OCI-LY1 (cell line): Measurements from ENCODE around the gene TEKT2.

Experiments used
- H2AFZ ChIP-seq: fragments of 200-600 bp; sonication (generic), shearing (Covaris generic); 2 replicates; pipeline ENCODE4 v1.6.0; 2014; ENCODE audit warnings: antibody characterized with exemption, mild to moderate bottlenecking, low read length
- H3F3A ChIP-seq: fragments of 200-600 bp; sonication (generic), shearing (Covaris generic); 2 replicates; pipeline ENCODE4 v1.6.0; 2014; ENCODE audit warnings: mild to moderate bottlenecking, antibody characterized with exemption, low read length, moderate library complexity; ENCODE audit not compliant: insufficient read depth
- H3K27ac ChIP-seq: fragments of 200-600 bp; sonication (generic); 2 replicates; pipeline ENCODE4 v1.5.1; 2014; ENCODE audit warnings: low read length, mixed run types, mild to moderate bottlenecking, low read depth; ENCODE audit not compliant: poor library complexity, severe bottlenecking
- H3K27me3 ChIP-seq: fragments of 200-600 bp; sonication (generic); 2 replicates; pipeline ENCODE4 v1.6.0; 2014; ENCODE audit warnings: antibody characterized with exemption, mild to moderate bottlenecking, low read length, moderate library complexity; ENCODE audit not compliant: insufficient read depth
- H3K36me3 ChIP-seq: fragments of 200-600 bp; sonication (generic); 2 replicates; pipeline ENCODE4 v1.6.1; 2014; ENCODE audit warnings: mild to moderate bottlenecking, antibody characterized with exemption, low read length, moderate library complexity, mixed read lengths; ENCODE audit not compliant: insufficient read depth
- H3K4me1 ChIP-seq: fragments of 200-600 bp; sonication (generic); 2 replicates; pipeline ENCODE4 v1.5.1; 2014; ENCODE audit warnings: mild to moderate bottlenecking, low read length, moderate library complexity; ENCODE audit not compliant: insufficient read depth, severe bottlenecking
- H3K4me2 ChIP-seq: fragments of 200-600 bp; sonication (generic), shearing (Covaris generic); 2 replicates; pipeline ENCODE4 v1.6.1; 2014; ENCODE audit warnings: low read length
- H3K4me3 ChIP-seq: fragments of 200-600 bp; sonication (generic); 2 replicates; pipeline ENCODE4 v1.5.1; 2014; ENCODE audit warnings: low read length, low read depth, mild to moderate bottlenecking, mixed read lengths; ENCODE audit not compliant: poor library complexity, severe bottlenecking
- H3K79me2 ChIP-seq: fragments of 200-600 bp; shearing (Covaris generic); 2 replicates; pipeline ENCODE4 v1.6.1; 2016; ENCODE audit warnings: mixed run types, low read length, mixed read lengths; ENCODE audit not compliant: insufficient read depth
- H3K9ac ChIP-seq: fragments of 200-600 bp; sonication (generic), shearing (Covaris generic); 2 replicates; pipeline ENCODE4 v1.6.1; 2014; ENCODE audit warnings: mild to moderate bottlenecking, low read length, mixed read lengths
- H3K9me2 ChIP-seq: fragments of 200-600 bp; sonication (generic), shearing (Covaris generic); 2 replicates; pipeline ENCODE4 v1.6.1; 2014; ENCODE audit warnings: low read depth, mild to moderate bottlenecking, low read length, mixed read lengths
- H3K9me3 ChIP-seq: fragments of 200-600 bp; shearing (Covaris generic); 2 replicates; pipeline ENCODE4 v1.6.1; 2014; ENCODE audit warnings: low read length, mixed read lengths
- H4K20me1 ChIP-seq: fragments of 200-600 bp; sonication (generic), shearing (Covaris generic); 2 replicates; pipeline ENCODE4 v1.6.0; 2016; ENCODE audit warnings: mild to moderate bottlenecking, low read length; ENCODE audit not compliant: insufficient read depth
- CTCF ChIP-seq: fragments of 200-600 bp; sonication (generic), shearing (Covaris generic); IDR thresholded peaks from 2 replicates; pipeline ENCODE4 v1.5.1; 2017; ENCODE audit warnings: mild to moderate bottlenecking, antibody characterized with exemption, low read length, moderate library complexity, mixed read lengths
- EZH2 ChIP-seq: fragments of 200-600 bp; sonication (generic), shearing (Covaris generic); IDR thresholded peaks from 2 replicates; pipeline ENCODE4 v1.8.0; 2017; ENCODE audit warnings: borderline replicate concordance, mixed run types, mild to moderate bottlenecking, antibody characterized with exemption, low read length, moderate library complexity, mixed read lengths

The TEKT2 gene

GRCh38 chr1:36062315-36062714, 21.6 kb upstream of the TEKT2 start:
- Histone ChIP-seq H3K27me3 (no peaks in the 10 kb centered on the region), H3K9me3 (no peaks in the 10 kb centered on the region), H3K36me3 (no peaks in the 10 kb centered on the region), H3K9ac (no peak overlapping the region), H3K4me2 (no peak overlapping the region), H3F3A (no peaks in the 10 kb centered on the region), H3K79me2 (no peaks in the 10 kb centered on the region), H3K4me3 (no peak overlapping the region), H3K27ac (no peak overlapping the region), H3K4me1 (no peaks in the 10 kb centered on the region), H2AFZ (no peak overlapping the region), H3K9me2 (no peaks in the 10 kb centered on the region), H4K20me1 (no peaks in the 10 kb centered on the region)
- TF ChIP-seq EZH2 (no peak), CTCF (no peak)

- H3K4me1 ChIP-seq, result no peaks in the 10 kb centered on the region
- no peak overlapping the region for H3K9ac ChIP-seq
Observed at GRCh38 chr1:36067871-36068270, 16.0 kb upstream of the TEKT2 start.

GRCh38 chr1:36068866-36069265, 15.0 kb upstream of the TEKT2 start:
- no peak overlapping the region for H2AFZ ChIP-seq
- H3K9me2 ChIP-seq, result no peaks in the 10 kb centered on the region
- no peaks in the 10 kb centered on the region for H3K79me2 ChIP-seq
- H3K36me3 ChIP-seq, result no peaks in the 10 kb centered on the region
- no peak overlapping the region for H3K4me2 ChIP-seq
- H3K9ac ChIP-seq, result no peak overlapping the region
- H3K27me3 ChIP-seq, result no peaks in the 10 kb centered on the region
- H3K4me3 ChIP-seq, result no peak overlapping the region
- no peaks in the 10 kb centered on the region for H3K9me3 ChIP-seq
- TF ChIP-seq CTCF (no peak), EZH2 (no peak)
- no peaks in the 10 kb centered on the region for H3K4me1 ChIP-seq
- no peaks in the 10 kb centered on the region for H3F3A ChIP-seq
- H3K27ac ChIP-seq, result no peak overlapping the region
- H4K20me1 ChIP-seq, result no peaks in the 10 kb centered on the region

More at GRCh38 chr1:36067871-36068270, 16.0 kb upstream of the TEKT2 start:
- no peak overlapping the region for H3K27ac ChIP-seq
- no peaks in the 10 kb centered on the region for H3K79me2 ChIP-seq
- TF ChIP-seq EZH2, result no peak
- no peak for TF ChIP-seq CTCF
- H3F3A ChIP-seq, result no peaks in the 10 kb centered on the region
- H3K4me3 ChIP-seq, result no peak overlapping the region
- no peaks in the 10 kb centered on the region for H3K9me3 ChIP-seq
- H3K9me2 ChIP-seq, result no peaks in the 10 kb centered on the region
- H4K20me1 ChIP-seq, result no peaks in the 10 kb centered on the region
- H3K4me2 ChIP-seq, result no peak overlapping the region
- no peaks in the 10 kb centered on the region for H3K27me3 ChIP-seq
- no peaks in the 10 kb centered on the region for H3K36me3 ChIP-seq
- H2AFZ ChIP-seq, result no peak overlapping the region
